ENCODE data around the gene TSEN2. TPM values are rescaled to one million over a fixed set of nuclear protein-coding genes. Genes with fewer than 3 reads are reported as not detected.
A peak's percentile ranks its signal among the peaks of the same experiment; 100 is the strongest.

The TSEN2 gene
- total RNA-seq, 1 donor from 2014 or later = 33.3 TPM

DNA sequence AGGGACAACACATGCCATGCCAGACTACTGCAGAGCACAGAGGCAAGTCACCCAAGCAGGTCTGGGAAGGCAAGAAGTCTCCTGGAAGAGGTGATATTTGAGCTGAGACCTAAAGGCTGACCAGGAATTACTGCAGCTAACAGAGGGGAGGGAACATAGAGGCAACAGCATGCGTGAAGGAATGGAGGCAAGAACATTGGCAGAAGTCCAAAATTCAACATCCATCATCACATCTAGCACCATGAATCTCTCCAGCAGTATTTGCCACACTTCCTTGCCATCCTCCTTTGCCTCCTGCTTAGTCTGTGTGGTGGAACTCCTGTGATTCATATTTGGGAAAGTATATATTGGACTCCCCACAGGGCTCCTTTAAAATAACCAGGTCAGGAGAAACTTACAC is 870 bp upstream of the TSEN2 start:
- Mint-ChIP-seq H3K4me3 (ENCODE audit: low read depth) (peak overlapping the region; percentile 97), H3K9me3 (ENCODE audit: low read depth) (no peaks in the 10 kb centered on the region), H3K36me3 (ENCODE audit: insufficient read depth) (no peaks in the 10 kb centered on the region), H3K27ac (peak overlapping the region; percentile 76), H3K27me3 (no peaks in the 10 kb centered on the region), H3K4me1 (ENCODE audit: low read depth) (peaks cover 35% of the 10 kb centered on the region)
- TF ChIP-seq, protein P1, sequence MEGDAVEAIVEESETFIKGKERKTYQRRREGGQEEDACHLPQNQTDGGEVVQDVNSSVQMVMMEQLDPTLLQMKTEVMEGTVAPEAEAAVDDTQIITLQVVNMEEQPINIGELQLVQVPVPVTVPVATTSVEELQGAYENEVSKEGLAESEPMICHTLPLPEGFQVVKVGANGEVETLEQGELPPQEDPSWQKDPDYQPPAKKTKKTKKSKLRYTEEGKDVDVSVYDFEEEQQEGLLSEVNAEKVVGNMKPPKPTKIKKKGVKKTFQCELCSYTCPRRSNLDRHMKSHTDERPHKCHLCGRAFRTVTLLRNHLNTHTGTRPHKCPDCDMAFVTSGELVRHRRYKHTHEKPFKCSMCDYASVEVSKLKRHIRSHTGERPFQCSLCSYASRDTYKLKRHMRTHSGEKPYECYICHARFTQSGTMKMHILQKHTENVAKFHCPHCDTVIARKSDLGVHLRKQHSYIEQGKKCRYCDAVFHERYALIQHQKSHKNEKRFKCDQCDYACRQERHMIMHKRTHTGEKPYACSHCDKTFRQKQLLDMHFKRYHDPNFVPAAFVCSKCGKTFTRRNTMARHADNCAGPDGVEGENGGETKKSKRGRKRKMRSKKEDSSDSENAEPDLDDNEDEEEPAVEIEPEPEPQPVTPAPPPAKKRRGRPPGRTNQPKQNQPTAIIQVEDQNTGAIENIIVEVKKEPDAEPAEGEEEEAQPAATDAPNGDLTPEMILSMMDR (IDR thresholded peaks at IDR 0.05; ENCODE audit: unreplicated experiment) = no peak
- DNase-seq (ENCODE audit: low spot score, unreplicated experiment) = no peak

DNA sequence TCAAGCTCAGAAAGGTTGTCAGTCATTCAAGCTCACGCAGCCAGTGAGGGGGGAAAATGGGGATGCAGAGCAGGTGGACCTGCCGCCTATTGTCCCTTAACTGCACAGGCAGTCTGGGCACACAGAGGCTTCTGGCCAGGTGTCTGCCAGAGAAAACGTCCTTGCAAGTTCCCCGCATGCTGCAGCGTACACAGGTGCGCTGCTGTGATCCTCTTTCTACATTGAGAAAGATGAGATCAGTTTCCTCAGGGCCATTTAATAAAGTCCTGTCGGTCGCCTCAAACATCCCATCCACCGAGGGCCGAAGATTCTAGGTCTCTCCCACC is 445 bp upstream of the TSEN2 start:
- peak overlapping the region; percentile 97 for H3K4me3 Mint-ChIP-seq (ENCODE audit: low read depth)
- H3K4me1 Mint-ChIP-seq (ENCODE audit: low read depth) = peaks cover 35% of the 10 kb centered on the region
- no peaks in the 10 kb centered on the region for H3K36me3 Mint-ChIP-seq (ENCODE audit: insufficient read depth)
- no peaks in the 10 kb centered on the region for H3K9me3 Mint-ChIP-seq (ENCODE audit: low read depth)
- peak overlapping the region; percentile 71 for H3K27ac Mint-ChIP-seq
- H3K27me3 Mint-ChIP-seq = no peaks in the 10 kb centered on the region
- TF ChIP-seq, protein P1 (IDR thresholded peaks at IDR 0.05; ENCODE audit: unreplicated experiment) = no peak
- no peak for DNase-seq (ENCODE audit: low spot score, unreplicated experiment)

DNA sequence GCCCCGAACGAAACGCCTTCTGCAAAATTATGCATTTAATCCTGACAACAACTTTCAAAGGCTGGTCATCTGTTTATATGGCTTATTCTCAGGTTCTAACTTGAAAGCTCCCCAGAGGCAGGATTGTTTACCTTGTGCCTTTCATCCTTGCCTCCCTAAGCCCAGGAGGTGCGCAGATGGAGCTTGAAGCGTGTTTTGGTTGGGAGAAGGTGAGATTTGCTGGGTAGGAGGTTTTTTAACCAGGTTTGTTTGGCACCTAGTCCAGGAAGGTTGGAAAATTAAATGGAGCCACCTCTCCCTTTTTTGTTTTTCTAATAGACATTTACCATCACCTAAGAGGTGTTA is 675 bp downstream of the TSEN2 start:
- Mint-ChIP-seq H3K4me1 (ENCODE audit: low read depth) (peaks cover 34% of the 10 kb centered on the region), H3K27ac (peak overlapping the region; percentile 97), H3K4me3 (ENCODE audit: low read depth) (peak overlapping the region; percentile 97), H3K27me3 (no peaks in the 10 kb centered on the region), H3K36me3 (ENCODE audit: insufficient read depth) (peaks cover 3% of the 10 kb centered on the region), H3K9me3 (ENCODE audit: low read depth) (no peaks in the 10 kb centered on the region)
- TF ChIP-seq, protein P1 (IDR thresholded peaks at IDR 0.05; ENCODE audit: unreplicated experiment) = no peak
- no peak for DNase-seq (ENCODE audit: low spot score, unreplicated experiment)

DNA sequence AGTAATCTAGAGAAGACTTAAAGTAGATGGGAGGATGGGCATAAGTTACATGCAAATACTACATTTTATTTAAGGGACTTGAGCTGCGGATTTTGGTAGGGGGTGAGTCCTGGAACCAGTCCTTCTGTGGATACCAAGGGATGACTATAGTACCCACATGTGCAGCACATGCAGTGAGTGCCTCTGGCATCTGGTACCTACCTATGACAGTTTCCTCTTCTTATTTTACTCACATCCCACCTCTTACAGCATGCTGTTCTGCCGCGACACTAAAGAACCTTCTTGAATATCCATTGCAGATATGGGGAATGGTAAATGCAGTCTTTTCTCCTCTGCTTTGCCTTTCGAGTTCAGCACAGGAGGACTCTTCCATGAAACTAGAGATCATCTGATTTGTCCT is 1.7 kb downstream of the TSEN2 start:
- Mint-ChIP-seq H3K4me1 (ENCODE audit: low read depth) (peaks cover 34% of the 10 kb centered on the region), H3K36me3 (ENCODE audit: insufficient read depth) (peaks cover 4% of the 10 kb centered on the region), H3K4me3 (ENCODE audit: low read depth) (peak overlapping the region; percentile 9), H3K27me3 (no peaks in the 10 kb centered on the region), H3K27ac (no peak overlapping the region), H3K9me3 (ENCODE audit: low read depth) (no peaks in the 10 kb centered on the region)
- DNase-seq (ENCODE audit: low spot score, unreplicated experiment) = no peak
- TF ChIP-seq, protein P1 (IDR thresholded peaks at IDR 0.05; ENCODE audit: unreplicated experiment) = no peak

DNA sequence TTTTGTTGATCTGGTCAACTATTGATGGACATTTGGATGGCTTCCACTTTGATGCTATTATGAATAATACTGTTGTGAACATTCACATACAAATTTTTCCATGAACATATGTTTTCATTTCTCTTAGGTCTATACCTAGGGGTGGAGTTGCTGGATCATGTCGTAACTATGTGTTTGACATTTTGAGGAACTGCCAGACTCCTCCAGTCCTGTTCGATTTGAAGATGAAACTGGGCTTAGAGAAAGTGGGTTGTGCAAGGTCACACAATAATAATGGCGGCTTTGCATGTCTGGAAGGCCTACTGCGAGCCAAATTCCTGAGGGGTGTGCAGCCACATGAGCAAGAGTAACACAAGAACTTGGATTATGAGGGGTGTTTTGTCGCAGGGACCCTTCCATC is 2.6 kb downstream of the TSEN2 start:
- no peaks in the 10 kb centered on the region for H3K27me3 Mint-ChIP-seq
- DNase-seq (ENCODE audit: low spot score, unreplicated experiment) = no peak
- H3K27ac Mint-ChIP-seq = no peak overlapping the region
- H3K4me1 Mint-ChIP-seq (ENCODE audit: low read depth) = peaks cover 34% of the 10 kb centered on the region
- peaks cover 7% of the 10 kb centered on the region for H3K36me3 Mint-ChIP-seq (ENCODE audit: insufficient read depth)
- TF ChIP-seq, protein P1 (IDR thresholded peaks at IDR 0.05; ENCODE audit: unreplicated experiment) = no peak
- H3K9me3 Mint-ChIP-seq (ENCODE audit: low read depth) = no peaks in the 10 kb centered on the region
- peak overlapping the region; percentile 37 for H3K4me3 Mint-ChIP-seq (ENCODE audit: low read depth)
